Cardiac muscle cell (in vitro differentiated cells and primary cell): ENCODE measurements around the gene ZNF134. TPM values are rescaled to one million over a fixed set of nuclear protein-coding genes. Genes with fewer than 3 reads are reported as not detected.

ENCODE experiments used
- DNase-seq, 2 donors: peaks; one replicate each; pipeline versions ENCODE4 v3.0.0 to v3.0.0-alpha.2; 2010 to 2017; ENCODE audit warnings: low read depth in 1 of 2, low spot score in 1 of 2
- H3K27ac ChIP-seq: fragments of 200-600 bp; sonication (generic); 2 replicates; pipeline ENCODE4 v1.5.1; 2016
- H3K27me3 ChIP-seq: fragments of 200-600 bp; sonication (generic); 2 replicates; pipeline ENCODE4 v1.6.0; 2016; ENCODE audit warnings: control low read depth
- H3K36me3 ChIP-seq: fragments of 200-600 bp; sonication (generic); 2 replicates; pipeline ENCODE4 v1.5.1; 2016; ENCODE audit warnings: control low read depth
- H3K4me1 ChIP-seq: fragments of 200-600 bp; sonication (generic); 2 replicates; pipeline ENCODE4 v1.8.1; 2017; ENCODE audit warnings: low read depth, mild to moderate bottlenecking, mixed run types
- H3K4me3 ChIP-seq: fragments of 200-600 bp; sonication (generic); 2 replicates; pipeline ENCODE4 v1.5.1; 2016; ENCODE audit warnings: mild to moderate bottlenecking
- H3K9me3 ChIP-seq: fragments of 200-600 bp; sonication (generic); 2 replicates; pipeline ENCODE4 v1.5.1; 2017; ENCODE audit warnings: low read depth, mild to moderate bottlenecking, control low read depth
- polyA plus RNA-seq: library from polyadenylated mRNA; unstranded; fragments of >200 nt; fragmentation: Nextera tagmentation; extraction: Ambion mirVana; gene quantifications from 2 replicates; pipeline ENCODE4 v1.2.1, GENCODE V29; 2016
- total RNA-seq: library from RNA; depleted of rRNA; stranded (reverse); fragments of >200 nt; gene quantifications from 2 replicates; pipeline ENCODE4 v1.2.3, GENCODE V29; 2016
- TF ChIP-seq, protein P1 (sequence below): IDR thresholded peaks from 2 replicates; pipeline ENCODE4 v1.5.1; 2012; ENCODE audit warnings: low read depth, mild to moderate bottlenecking, low read length

The ZNF134 gene
- total and polyA plus RNA-seq, 2 experiments from 2014 or later = 18.6 to 76.0 TPM

DNA sequence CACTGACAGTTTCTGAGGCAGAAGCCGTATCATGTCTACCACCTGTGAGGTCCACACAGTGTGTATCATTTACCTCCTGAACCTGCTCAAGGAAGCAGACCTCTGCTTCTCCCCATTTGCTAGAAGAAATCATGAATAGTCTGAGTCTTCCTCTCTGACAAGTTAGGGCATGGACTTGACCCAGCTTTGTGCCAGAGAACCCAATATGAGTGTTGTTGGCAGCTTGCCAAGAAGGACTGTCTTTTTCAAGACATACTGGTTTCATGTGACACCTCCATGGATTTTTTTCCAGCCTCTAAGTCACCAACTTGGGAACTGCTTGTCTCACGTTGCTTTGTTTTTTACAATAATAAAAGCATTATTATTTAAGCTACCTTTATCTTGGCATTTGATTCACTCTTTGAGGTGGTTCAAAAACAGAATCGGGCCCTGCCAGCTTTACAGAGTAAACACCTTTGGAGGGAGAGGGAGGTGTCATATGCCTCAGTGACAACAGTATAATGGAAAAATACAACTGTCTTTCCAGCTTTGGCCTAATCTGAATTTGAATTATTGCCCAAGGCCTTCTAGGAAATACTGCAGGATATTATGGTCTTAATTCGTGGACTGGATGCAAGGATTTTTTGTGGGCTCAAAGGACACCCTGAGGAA lies 28.5 kb downstream of the ZNF134 start:
- no peak overlapping the region for H3K27ac ChIP-seq
- H3K9me3 ChIP-seq = no peaks in the 10 kb centered on the region
- H3K27me3 ChIP-seq = no peaks in the 10 kb centered on the region
- H3K4me1 ChIP-seq = no peaks in the 10 kb centered on the region
- H3K36me3 ChIP-seq = peaks cover 35% of the 10 kb centered on the region
- H3K4me3 ChIP-seq = no peak overlapping the region
- no peak for DNase-seq
- TF ChIP-seq, protein P1, sequence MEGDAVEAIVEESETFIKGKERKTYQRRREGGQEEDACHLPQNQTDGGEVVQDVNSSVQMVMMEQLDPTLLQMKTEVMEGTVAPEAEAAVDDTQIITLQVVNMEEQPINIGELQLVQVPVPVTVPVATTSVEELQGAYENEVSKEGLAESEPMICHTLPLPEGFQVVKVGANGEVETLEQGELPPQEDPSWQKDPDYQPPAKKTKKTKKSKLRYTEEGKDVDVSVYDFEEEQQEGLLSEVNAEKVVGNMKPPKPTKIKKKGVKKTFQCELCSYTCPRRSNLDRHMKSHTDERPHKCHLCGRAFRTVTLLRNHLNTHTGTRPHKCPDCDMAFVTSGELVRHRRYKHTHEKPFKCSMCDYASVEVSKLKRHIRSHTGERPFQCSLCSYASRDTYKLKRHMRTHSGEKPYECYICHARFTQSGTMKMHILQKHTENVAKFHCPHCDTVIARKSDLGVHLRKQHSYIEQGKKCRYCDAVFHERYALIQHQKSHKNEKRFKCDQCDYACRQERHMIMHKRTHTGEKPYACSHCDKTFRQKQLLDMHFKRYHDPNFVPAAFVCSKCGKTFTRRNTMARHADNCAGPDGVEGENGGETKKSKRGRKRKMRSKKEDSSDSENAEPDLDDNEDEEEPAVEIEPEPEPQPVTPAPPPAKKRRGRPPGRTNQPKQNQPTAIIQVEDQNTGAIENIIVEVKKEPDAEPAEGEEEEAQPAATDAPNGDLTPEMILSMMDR = no peak

DNA sequence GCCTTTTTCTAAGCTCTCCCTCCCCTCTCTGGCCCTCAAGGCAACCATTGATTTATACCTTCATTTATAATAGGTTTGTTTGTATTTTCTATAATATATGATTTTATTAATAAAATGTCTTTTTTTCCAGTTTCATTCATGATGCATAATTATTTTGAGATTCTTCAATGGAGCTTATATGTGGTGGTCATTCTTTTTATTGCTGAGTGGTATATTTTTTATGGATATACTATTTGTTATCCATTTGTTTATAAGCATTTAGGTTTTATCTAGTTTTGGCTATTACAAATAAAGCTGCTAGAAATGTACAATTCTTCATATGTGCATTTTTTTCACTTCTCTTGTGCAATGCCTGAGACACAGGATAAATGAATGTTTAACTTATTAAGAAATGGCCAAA lies 29.7 kb downstream of the ZNF134 start:
- H3K9me3 ChIP-seq = no peaks in the 10 kb centered on the region
- H3K4me3 ChIP-seq = no peak overlapping the region
- no peaks in the 10 kb centered on the region for H3K27me3 ChIP-seq
- TF ChIP-seq, protein P1 = no peak
- H3K27ac ChIP-seq = no peak overlapping the region
- no peaks in the 10 kb centered on the region for H3K4me1 ChIP-seq
- DNase-seq = no peak
- peaks cover 29% of the 10 kb centered on the region for H3K36me3 ChIP-seq

DNA sequence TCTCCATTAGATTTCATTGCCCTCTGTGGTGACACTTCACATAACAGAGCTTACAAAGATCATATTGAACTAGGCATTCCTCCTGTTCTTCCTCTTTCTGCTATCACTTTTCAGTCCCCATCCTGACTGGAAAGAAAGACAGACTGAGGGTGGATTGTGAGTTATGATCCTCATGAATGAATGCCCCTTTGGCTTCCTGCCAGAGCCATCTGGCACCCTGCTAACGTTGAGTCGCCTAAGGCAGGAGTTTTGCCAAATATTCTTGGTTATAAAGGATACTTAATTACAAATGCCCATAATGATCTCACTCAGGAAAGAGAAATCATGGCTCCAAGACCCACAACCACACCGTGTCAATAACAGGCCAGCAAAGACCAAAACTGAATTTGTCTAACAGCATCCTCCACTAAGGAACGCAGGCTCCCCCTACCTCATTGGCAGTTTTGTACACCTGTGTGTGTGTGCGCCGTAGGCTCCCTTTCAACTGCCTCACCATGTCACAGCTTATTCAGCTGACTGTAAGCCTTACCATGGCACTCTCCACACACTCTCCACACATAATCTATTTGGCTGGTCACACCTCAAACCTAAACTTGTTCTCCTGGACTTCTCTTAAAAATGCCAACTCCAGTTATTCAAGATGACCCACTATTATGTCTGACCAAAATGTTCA lies 34.4 kb downstream of the ZNF134 start:
- H3K27me3 ChIP-seq = no peaks in the 10 kb centered on the region
- TF ChIP-seq, protein P1 = no peak
- H3K36me3 ChIP-seq = no peaks in the 10 kb centered on the region
- DNase-seq = no peak
- H3K27ac ChIP-seq = no peak overlapping the region
- H3K9me3 ChIP-seq = no peaks in the 10 kb centered on the region
- no peak overlapping the region for H3K4me3 ChIP-seq
- no peaks in the 10 kb centered on the region for H3K4me1 ChIP-seq

DNA sequence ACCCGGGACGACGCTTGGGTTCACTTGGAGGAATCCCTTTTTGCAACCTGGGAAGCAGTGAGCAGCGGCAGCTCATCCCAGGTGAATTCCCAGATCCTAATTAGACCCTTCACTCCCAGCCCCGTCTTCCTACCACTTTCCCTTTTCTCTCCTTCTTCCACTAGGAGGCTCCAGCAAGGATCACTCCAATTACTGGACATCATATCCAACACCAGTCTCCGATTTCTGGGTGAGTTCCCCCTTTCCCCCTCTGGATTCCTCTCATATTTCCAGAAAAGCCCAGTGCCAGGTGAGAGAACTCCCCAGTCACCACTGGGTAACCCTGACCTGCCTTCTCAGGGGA lies 37.6 kb downstream of the ZNF134 start:
- no peak overlapping the region for H3K27ac ChIP-seq
- no peak for DNase-seq
- H3K9me3 ChIP-seq = no peaks in the 10 kb centered on the region
- TF ChIP-seq, protein P1 = no peak
- no peaks in the 10 kb centered on the region for H3K36me3 ChIP-seq
- no peaks in the 10 kb centered on the region for H3K4me1 ChIP-seq
- peaks cover 9% of the 10 kb centered on the region for H3K27me3 ChIP-seq
- H3K4me3 ChIP-seq = no peak overlapping the region

DNA sequence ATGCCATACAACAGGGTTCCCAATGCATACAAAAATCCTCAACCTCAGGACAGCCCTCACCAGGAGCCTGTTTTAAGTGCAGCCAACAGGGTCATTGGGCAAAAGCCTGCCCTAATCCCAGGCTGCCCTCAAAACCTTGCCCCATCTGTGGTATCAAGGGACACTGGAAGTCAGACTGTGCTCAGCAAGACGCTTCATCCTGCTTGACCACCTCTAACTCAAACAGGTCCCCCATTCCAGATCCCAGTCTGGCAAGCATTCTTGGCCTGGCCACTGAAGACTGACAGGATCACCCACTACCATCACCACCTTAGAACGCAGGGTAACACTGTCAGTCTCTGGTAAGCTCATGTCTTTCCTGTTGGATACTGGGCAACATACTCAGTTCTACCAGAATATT lies 39.6 kb downstream of the ZNF134 start:
- H3K4me1 ChIP-seq = no peaks in the 10 kb centered on the region
- TF ChIP-seq, protein P1 = no peak
- H3K4me3 ChIP-seq = no peak overlapping the region
- no peak for DNase-seq
- H3K36me3 ChIP-seq = no peaks in the 10 kb centered on the region
- no peak overlapping the region for H3K27ac ChIP-seq
- H3K9me3 ChIP-seq = no peaks in the 10 kb centered on the region
- peaks cover 19% of the 10 kb centered on the region for H3K27me3 ChIP-seq
